SK-N-SH (cell line): ENCODE results near the gene CIP2A. TPM values are rescaled to one million over a fixed set of nuclear protein-coding genes. Genes with fewer than 3 reads are reported as not detected.

Source experiments
- CTCF ChIA-PET: fragments of 300-600, 350-600 bp; formaldehyde crosslinking; extraction: SDS; loops from one replicate; lab custom pipeline; 2021; lab: Yijun Ruan, JAX
- POLR2A ChIA-PET: fragments of 350-600 bp; sonication (Branson Sonifier 250); formaldehyde crosslinking; extraction: SDS; loops from one replicate; lab custom pipeline; 2020; ENCODE audit warnings: antibody characterized with exemption, inconsistent platforms; lab: Yijun Ruan, JAX
- DNase-seq: peaks from one replicate; pipeline ENCODE4 v3.0.0; 2012
- H2AFZ ChIP-seq: fragments of 200-600 bp; sonication (generic); 2 replicates; pipeline ENCODE4 v1.8.1; 2016; ENCODE audit warnings: antibody characterized with exemption, mild to moderate bottlenecking, low read depth
- H3F3A ChIP-seq: fragments of 200-600 bp; sonication (generic); replicated peaks from 2 replicates; pipeline ENCODE3; 2016; ENCODE audit warnings: antibody characterized with exemption, mild to moderate bottlenecking; ENCODE audit not compliant: insufficient read depth
- H3K27ac ChIP-seq, 2 experiments: fragments of 200-500 bp in 1 of 2; fragments of 200-600 bp in 1 of 2; sonication (Bioruptor generic) in 1 of 2; sonication (generic), shearing (Covaris generic) in 1 of 2; 2 replicates each; pipeline versions ENCODE4 v1.5.1 to v1.6.1; 2014 to 2016; ENCODE audit warnings: low read depth in 2 of 2, inconsistent platforms in 1 of 2, low read length in 1 of 2, mild to moderate bottlenecking in 1 of 2, mixed read lengths in 1 of 2
- H3K27me3 ChIP-seq: fragments of 200-600 bp; sonication (generic), shearing (Covaris generic); 2 replicates; pipeline ENCODE4 v1.6.1; 2016; ENCODE audit warnings: mixed run types; ENCODE audit not compliant: insufficient read depth
- H3K36me3 ChIP-seq, 2 experiments: fragments of 200-500 bp in 1 of 2; fragments of 200-600 bp in 1 of 2; sonication (Bioruptor generic) in 1 of 2; sonication (generic) in 1 of 2; replicated peaks in 1 of 2; 2 replicates each; pipeline versions ENCODE3 to v1.5.1; 2014 to 2016; ENCODE audit warnings: low read length in 1 of 2, mild to moderate bottlenecking in 1 of 2; ENCODE audit not compliant: insufficient read depth in 2 of 2, control insufficient read depth in 1 of 2
- H3K4me1 ChIP-seq, 2 experiments: fragments of 200-500 bp in 1 of 2; fragments of 200-600 bp in 1 of 2; sonication (Bioruptor generic) in 1 of 2; sonication (generic), shearing (Covaris generic) in 1 of 2; 2 replicates each; pipeline versions ENCODE4 v1.5.1 to v1.6.1; 2014 to 2016; ENCODE audit warnings: low read depth in 1 of 2, low read length in 1 of 2, mixed run types in 1 of 2; ENCODE audit not compliant: insufficient read depth in 2 of 2, control insufficient read depth in 1 of 2
- H3K4me2 ChIP-seq: fragments of 200-600 bp; sonication (generic), shearing (Covaris generic); 2 replicates; pipeline ENCODE4 v1.6.1; 2017; ENCODE audit warnings: mixed run types
- H3K4me3 ChIP-seq, 2 experiments: fragments of 200-500 bp in 1 of 2; fragments of 200-600 bp in 1 of 2; sonication (Bioruptor generic) in 1 of 2; sonication (generic), shearing (Covaris generic) in 1 of 2; 2 replicates each; pipeline versions ENCODE4 v1.5.1 to v1.8.1; 2014 to 2016; ENCODE audit warnings: low read depth in 2 of 2, inconsistent platforms in 1 of 2, low read length in 1 of 2, mild to moderate bottlenecking in 1 of 2, mixed read lengths in 1 of 2, moderate library complexity in 1 of 2
- H3K79me2 ChIP-seq: fragments of 200-600 bp; sonication (generic); 2 replicates; pipeline ENCODE4 v1.8.1; 2017; ENCODE audit warnings: mild to moderate bottlenecking; ENCODE audit not compliant: insufficient read depth
- H3K9ac ChIP-seq: fragments of 200-600 bp; sonication (generic); 2 replicates; pipeline ENCODE4 v1.6.1; 2017; ENCODE audit warnings: mixed run types
- H3K9me2 ChIP-seq: fragments of 200-600 bp; sonication (generic); 2 replicates; pipeline ENCODE4 v1.6.1; 2017; ENCODE audit warnings: mixed run types
- H3K9me3 ChIP-seq: fragments of 200-600 bp; sonication (generic); 2 replicates; pipeline ENCODE4 v1.6.1; 2017; ENCODE audit warnings: mixed run types, mild to moderate bottlenecking, moderate library complexity
- H4K20me1 ChIP-seq: fragments of 200-600 bp; sonication (generic); 2 replicates; pipeline ENCODE4 v1.6.1; 2017; ENCODE audit warnings: mild to moderate bottlenecking, mixed run types; ENCODE audit not compliant: insufficient read depth
- CTCF ChIP-seq: fragments of 200-600 bp; sonication (generic); IDR thresholded peaks from 2 replicates; pipeline ENCODE4 v1.6.1; 2017; ENCODE audit warnings: antibody characterized with exemption, mild to moderate bottlenecking, moderate library complexity
- EZH2phosphoT487 ChIP-seq: fragments of 200-600 bp; sonication (generic); IDR thresholded peaks from 2 replicates; pipeline ENCODE4 v1.6.1; 2017; ENCODE audit warnings: low read depth, mixed run types, mild to moderate bottlenecking, antibody characterized with exemption, moderate library complexity, borderline replicate concordance
- FOSL2 ChIP-seq: IDR thresholded peaks from 2 replicates; pipeline ENCODE4 v1.4.0; 2012; ENCODE audit warnings: low read depth, mild to moderate bottlenecking, moderate library complexity, borderline replicate concordance
- GABPA ChIP-seq: IDR thresholded peaks from 2 replicates; pipeline ENCODE4 v1.4.0; 2012; ENCODE audit warnings: low read depth, mild to moderate bottlenecking
- GATA2 ChIP-seq: sonication (generic); formaldehyde crosslinking; IDR thresholded peaks from 2 replicates; pipeline ENCODE4 v1.5.0; 2020; ENCODE audit warnings: mild to moderate bottlenecking, missing genetic modification reagents
- JUND ChIP-seq: IDR thresholded peaks from 2 replicates; pipeline ENCODE4 v1.4.0; 2012
- MEF2A ChIP-seq: IDR thresholded peaks from 2 replicates; pipeline ENCODE4 v1.4.0; 2012; ENCODE audit warnings: low read depth, borderline replicate concordance
- POLR2AphosphoS5 ChIP-seq: IDR thresholded peaks from 2 replicates; pipeline ENCODE4 v1.6.1; 2012; ENCODE audit warnings: low read depth, low read length
- RCOR1 ChIP-seq: fragments of 150-350 bp; IDR thresholded peaks from 2 replicates; pipeline ENCODE4 v1.6.1; 2017; ENCODE audit warnings: antibody characterized with exemption, low read length
- REST ChIP-seq: IDR thresholded peaks from 2 replicates; pipeline ENCODE4 v1.6.1; 2012; ENCODE audit warnings: mild to moderate bottlenecking, low read depth, low read length, moderate library complexity
- RFX5 ChIP-seq: IDR thresholded peaks from 2 replicates; pipeline ENCODE4 v1.6.1; 2012; ENCODE audit warnings: mild to moderate bottlenecking, improper control_type of control experiment, low read length
- SIN3A ChIP-seq: IDR thresholded peaks from 2 replicates; pipeline ENCODE4 v1.6.1; 2012; ENCODE audit warnings: low read depth, mild to moderate bottlenecking, low read length, moderate library complexity, borderline replicate concordance
- TCF12 ChIP-seq: IDR thresholded peaks from 2 replicates; pipeline ENCODE4 v1.4.0; 2012
- USF1 ChIP-seq: IDR thresholded peaks from 2 replicates; pipeline ENCODE4 v1.4.0; 2012; ENCODE audit warnings: low read depth, borderline replicate concordance
- YY1 ChIP-seq: IDR thresholded peaks from 2 replicates; pipeline ENCODE4 v1.4.0; 2012; ENCODE audit warnings: low read depth, mild to moderate bottlenecking
- WGBS: methylation state at CpG from one replicate; pipeline ENCODE4 v1.1.6; 2017; ENCODE audit warnings: low lambda C conversion rate; 5-methylcytosine and 5-hydroxymethylcytosine counted together
- polyA plus RNA-seq, 3 experiments: library from polyadenylated mRNA; depleted of rRNA; stranded (reverse); fragments of >200 nt; gene quantifications; 2 replicates each; pipeline ENCODE4 v1.2.3, GENCODE V29; 2012
- TF ChIP-seq, protein P1 (sequence below): IDR thresholded peaks from 2 replicates; pipeline ENCODE4; 2012
- TF ChIP-seq, protein P2 (sequence below): fragments of 150-350 bp; IDR thresholded peaks from 2 replicates; pipeline ENCODE4 v1.6.1; 2017; ENCODE audit warnings: antibody characterized with exemption, low read length, low read depth, borderline replicate concordance
- TF ChIP-seq, protein P3 (sequence below): IDR thresholded peaks from 2 replicates; pipeline ENCODE4 v1.4.0; 2012; ENCODE audit warnings: low read depth, borderline replicate concordance

The CIP2A gene
- polyA plus RNA-seq, 1 of the 3 experiments (the other 2 are of a cell fraction) = 7.1 TPM

- TF ChIP-seq SIN3A (no peak), USF1 (no peak), TCF12 (no peak), MEF2A (no peak), POLR2AphosphoS5 (no peak)
- TF ChIP-seq, protein P1, sequence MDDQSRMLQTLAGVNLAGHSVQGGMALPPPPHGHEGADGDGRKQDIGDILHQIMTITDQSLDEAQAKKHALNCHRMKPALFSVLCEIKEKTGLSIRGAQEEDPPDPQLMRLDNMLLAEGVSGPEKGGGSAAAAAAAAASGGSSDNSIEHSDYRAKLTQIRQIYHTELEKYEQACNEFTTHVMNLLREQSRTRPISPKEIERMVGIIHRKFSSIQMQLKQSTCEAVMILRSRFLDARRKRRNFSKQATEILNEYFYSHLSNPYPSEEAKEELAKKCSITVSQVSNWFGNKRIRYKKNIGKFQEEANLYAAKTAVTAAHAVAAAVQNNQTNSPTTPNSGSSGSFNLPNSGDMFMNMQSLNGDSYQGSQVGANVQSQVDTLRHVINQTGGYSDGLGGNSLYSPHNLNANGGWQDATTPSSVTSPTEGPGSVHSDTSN = no peak
Measured at GRCh38 chr3:108501535-108501934, 87.7 kb downstream of the CIP2A start (continued).

DNA sequence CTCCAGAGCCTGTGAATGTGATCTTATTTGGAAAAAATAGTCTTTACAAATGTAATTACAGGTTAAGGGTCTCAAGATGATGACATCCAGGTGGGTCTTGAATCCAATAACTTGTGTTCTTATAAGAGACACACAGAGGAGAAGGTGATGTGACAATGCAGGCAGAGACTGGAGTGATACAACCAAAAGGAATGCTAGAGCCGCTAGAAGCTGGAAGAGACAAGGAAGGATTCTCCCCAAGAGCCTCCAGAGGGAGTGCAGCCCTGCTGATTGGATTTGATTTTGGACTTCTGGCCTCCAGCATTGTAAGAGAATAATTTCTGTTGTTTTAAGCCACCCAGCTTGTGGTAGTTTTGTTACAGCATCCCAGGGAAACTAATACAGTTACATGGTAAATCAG, 88.5 kb downstream of the CIP2A start:
- H4K20me1 ChIP-seq = no peaks in the 10 kb centered on the region
- POLR2A ChIA-PET = no interaction called here
- DNase-seq = no peak
- no peaks in the 10 kb centered on the region for H3K36me3 ChIP-seq
- no peak overlapping the region for H3K27ac ChIP-seq
- no peaks in the 10 kb centered on the region for H3K9me2 ChIP-seq
- CTCF ChIA-PET = interaction anchor here (1.2 kb wide), 3 partner anchors 16 to 51 kb away, joined by 3 to 4 read pairs (median 3); no protein-coding TSS in a partner anchor
- no peak overlapping the region for H3K4me3 ChIP-seq
- H2AFZ ChIP-seq = no peak overlapping the region
- no peaks in the 10 kb centered on the region for H3K27me3 ChIP-seq
- 68% methylated on average over 1 of the region's 1 CpG for WGBS
- no peak overlapping the region for H3K4me2 ChIP-seq
- no peaks in the 10 kb centered on the region for H3F3A ChIP-seq
- no peaks in the 10 kb centered on the region for H3K4me1 ChIP-seq
- no peaks in the 10 kb centered on the region for H3K79me2 ChIP-seq
- no peaks in the 10 kb centered on the region for H3K9me3 ChIP-seq
- H3K9ac ChIP-seq = no peak overlapping the region
- TF ChIP-seq USF1 (no peak), CTCF (no peak), REST (no peak), JUND (no peak), RFX5 (no peak), GATA2 (CRISPR knock-in tag) (no peak), EZH2phosphoT487 (no peak), FOSL2 (no peak), YY1 (no peak), SIN3A (no peak), TCF12 (no peak), RCOR1 (no peak), GABPA (no peak)
- TF ChIP-seq, protein P2, sequence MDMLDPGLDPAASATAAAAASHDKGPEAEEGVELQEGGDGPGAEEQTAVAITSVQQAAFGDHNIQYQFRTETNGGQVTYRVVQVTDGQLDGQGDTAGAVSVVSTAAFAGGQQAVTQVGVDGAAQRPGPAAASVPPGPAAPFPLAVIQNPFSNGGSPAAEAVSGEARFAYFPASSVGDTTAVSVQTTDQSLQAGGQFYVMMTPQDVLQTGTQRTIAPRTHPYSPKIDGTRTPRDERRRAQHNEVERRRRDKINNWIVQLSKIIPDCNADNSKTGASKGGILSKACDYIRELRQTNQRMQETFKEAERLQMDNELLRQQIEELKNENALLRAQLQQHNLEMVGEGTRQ = no peak
- TF ChIP-seq, protein P3, sequence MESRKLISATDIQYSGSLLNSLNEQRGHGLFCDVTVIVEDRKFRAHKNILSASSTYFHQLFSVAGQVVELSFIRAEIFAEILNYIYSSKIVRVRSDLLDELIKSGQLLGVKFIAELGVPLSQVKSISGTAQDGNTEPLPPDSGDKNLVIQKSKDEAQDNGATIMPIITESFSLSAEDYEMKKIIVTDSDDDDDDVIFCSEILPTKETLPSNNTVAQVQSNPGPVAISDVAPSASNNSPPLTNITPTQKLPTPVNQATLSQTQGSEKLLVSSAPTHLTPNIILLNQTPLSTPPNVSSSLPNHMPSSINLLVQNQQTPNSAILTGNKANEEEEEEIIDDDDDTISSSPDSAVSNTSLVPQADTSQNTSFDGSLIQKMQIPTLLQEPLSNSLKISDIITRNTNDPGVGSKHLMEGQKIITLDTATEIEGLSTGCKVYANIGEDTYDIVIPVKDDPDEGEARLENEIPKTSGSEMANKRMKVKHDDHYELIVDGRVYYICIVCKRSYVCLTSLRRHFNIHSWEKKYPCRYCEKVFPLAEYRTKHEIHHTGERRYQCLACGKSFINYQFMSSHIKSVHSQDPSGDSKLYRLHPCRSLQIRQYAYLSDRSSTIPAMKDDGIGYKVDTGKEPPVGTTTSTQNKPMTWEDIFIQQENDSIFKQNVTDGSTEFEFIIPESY = no peak
- TF ChIP-seq, protein P1 = no peak
